GM12878 (cell line): ENCODE results near the gene CSTB. TPM values are rescaled to one million over a fixed set of nuclear protein-coding genes. Genes with fewer than 3 reads are reported as not detected.

ENCODE experiments used
- ATAC-seq: fragments of 200-7000 bp; cut with Tn5 transposase; 3 replicates; pipeline ENCODE4 v1.9.1; 2020; ENCODE audit warnings: mild to moderate bottlenecking, moderate library complexity
- BruUV-seq: library from RNA; stranded (reverse); fragments of 400-500 nt; replicated peaks from 2 replicates; lab custom pipeline; 2021; lab: Mats Ljungman, UMichigan
- CTCF ChIA-PET: fragments of 300-600 bp; sonication (Branson Sonifier 250); formaldehyde crosslinking; extraction: SDS; loops from one replicate; lab custom pipeline; 2021; ENCODE audit warnings: inconsistent platforms; lab: Yijun Ruan, JAX
- POLR2A ChIA-PET: fragments of 350-600 bp; formaldehyde crosslinking; extraction: SDS; loops from one replicate; lab custom pipeline; 2021; ENCODE audit warnings: inconsistent platforms; lab: Charles Lee
- RAD21 ChIA-PET: fragments of 300-600 bp; sonication (Branson Sonifier 250); formaldehyde crosslinking; loops from one replicate; lab custom pipeline; 2023; ENCODE audit warnings: antibody characterized with exemption; ENCODE audit not compliant: unreplicated experiment; lab: Charles Lee
- SMC1A ChIA-PET: fragments of 300-600 bp; sonication (Branson Sonifier 250); formaldehyde crosslinking; loops from one replicate; lab custom pipeline; 2023; ENCODE audit not compliant: unreplicated experiment, uncharacterized antibody; lab: Charles Lee
- DNase-seq: peaks from one replicate; pipeline ENCODE4 v3.0.0-alpha.2; 2011; ENCODE audit warnings: low read depth, low spot score
- FAIRE-seq: peaks from 3 replicates; lab custom pipeline; 2011; peaks lifted over from hg19 to GRCh38; lab: Jason Lieb, UNC
- H2AFZ ChIP-seq: 2 replicates; pipeline ENCODE4 v1.6.0; 2011; ENCODE audit warnings: low read depth, low read length, control low read depth; ENCODE audit not compliant: control insufficient read depth
- H3K27ac ChIP-seq: 2 replicates; pipeline ENCODE4 v1.5.1; 2011; ENCODE audit warnings: control low read depth; ENCODE audit not compliant: control insufficient read depth, insufficient read depth
- H3K27me3 ChIP-seq, 2 experiments: replicated peaks in 1 of 2; 2 replicates each; pipeline versions ENCODE4 v1.6.0 to v1.6.1; 2011; ENCODE audit warnings: low read length in 1 of 2; ENCODE audit not compliant: control insufficient read depth in 2 of 2, insufficient read depth in 2 of 2
- H3K36me3 ChIP-seq, 2 experiments: 2 replicates each; pipeline ENCODE4 v1.5.1; 2011; ENCODE audit warnings: low read length in 1 of 2; ENCODE audit not compliant: control insufficient read depth in 2 of 2, insufficient read depth in 2 of 2
- H3K4me1 ChIP-seq: 2 replicates; pipeline ENCODE4 v1.6.1; 2011; ENCODE audit warnings: mild to moderate bottlenecking, low read length, moderate library complexity, mixed read lengths; ENCODE audit not compliant: control insufficient read depth, insufficient read depth
- H3K4me2 ChIP-seq: 2 replicates; pipeline ENCODE4 v1.6.0; 2011; ENCODE audit warnings: control low read depth; ENCODE audit not compliant: control insufficient read depth, insufficient read depth
- H3K4me3 ChIP-seq: fragments of 200-600 bp; sonication (generic); 2 replicates; pipeline ENCODE4 v1.5.1; 2016
- H3K79me2 ChIP-seq: 2 replicates; pipeline ENCODE4 v1.6.0; 2011; ENCODE audit warnings: low read length; ENCODE audit not compliant: control insufficient read depth, insufficient read depth
- H3K9ac ChIP-seq: 2 replicates; pipeline ENCODE4 v1.8.0; 2011; ENCODE audit warnings: low read length, control low read depth, mixed read lengths; ENCODE audit not compliant: control insufficient read depth, insufficient read depth
- H3K9me3 ChIP-seq: replicated peaks from 3 replicates; pipeline ENCODE4 v1.5.1; 2011; ENCODE audit warnings: mild to moderate bottlenecking, low read length; ENCODE audit not compliant: control insufficient read depth, insufficient read depth
- H4K20me1 ChIP-seq: 2 replicates; pipeline ENCODE4 v1.6.0; 2011; ENCODE audit not compliant: control insufficient read depth, insufficient read depth
- CHD2 ChIP-seq: IDR thresholded peaks from 2 replicates; pipeline ENCODE4 v1.6.1; 2011; ENCODE audit warnings: low read depth, low read length, improper control_type of control experiment, borderline replicate concordance
- NR2C1 ChIP-seq: fragments of 450-650 bp; IDR thresholded peaks from 2 replicates; pipeline ENCODE4 v1.6.1; 2017; ENCODE audit warnings: antibody characterized with exemption, mild to moderate bottlenecking, moderate library complexity
- POLR2A ChIP-seq: IDR thresholded peaks from 2 replicates; pipeline ENCODE4 v1.6.1; 2011; ENCODE audit warnings: low read depth, mild to moderate bottlenecking, low read length
- POLR2AphosphoS5 ChIP-seq: IDR thresholded peaks from 2 replicates; pipeline ENCODE4 v1.6.1; 2011; ENCODE audit warnings: mild to moderate bottlenecking, low read length, inconsistent platforms
- TAF1 ChIP-seq: IDR thresholded peaks from 2 replicates; pipeline ENCODE4 v1.6.1; 2011; ENCODE audit warnings: mild to moderate bottlenecking, low read depth, low read length, borderline replicate concordance
- TARDBP ChIP-seq: IDR thresholded peaks from 2 replicates; pipeline ENCODE4 v1.6.1; 2016; ENCODE audit warnings: borderline replicate concordance
- WGBS: methylation state at CpG from one replicate; pipeline ENCODE4 v1.1.6; 2016; ENCODE audit warnings: low lambda C conversion rate; ENCODE audit not compliant: insufficient replicate concordance, insufficient coverage; ENCODE audit errors: missing lambda C conversion rate; 5-methylcytosine and 5-hydroxymethylcytosine counted together
- in situ Hi-C: fragments of 300-500 bp; cut with MboI; formaldehyde crosslinking; loops from 9 replicates; pipeline ENCODE4 v1.14.3; 2018; ENCODE audit warnings: mixed read lengths
- intact Hi-C: fragments of 100-400 bp; cut with micrococcal nuclease; formaldehyde crosslinking; loops from one replicate; pipeline ENCODE4 v1.14.2; 2022; ENCODE audit not compliant: unreplicated experiment
- polyA plus RNA-seq, 11 experiments: library from polyadenylated mRNA; depleted of rRNA in 4 of 11; unstranded in 6 of 11; stranded (reverse) in 5 of 11; fragments of >200 nt; fragmentation: Nextera tagmentation in 4 of 11; fragmentation: Illumina TruSeq in 1 of 11; extraction: Ambion mirVana in 4 of 11; extraction: Trizol in 1 of 11; gene quantifications; 1 replicate in 1 of 11; 2 replicates in 10 of 11; pipeline versions ENCODE4 v1.2.1 to v1.2.3, GENCODE V29; 2011 to 2016; ENCODE audit warnings: inconsistent platforms in 2 of 11, missing spikeins in 2 of 11, low read depth in 1 of 11
- total RNA-seq, 4 experiments: library from RNA; depleted of rRNA in 3 of 4; stranded (reverse); fragments of >200 nt in 3 of 4; fragmentation: Illumina TruSeq in 1 of 4; extraction: Trizol in 1 of 4; gene quantifications; 2 replicates each; pipeline versions ENCODE4 v1.2.1 to v1.2.3, GENCODE V29; 2013 to 2021

CSTB gene
- total and polyA plus RNA-seq, 10 of the 15 experiments (the other 5 are each of a cell fraction or from before 2014, with no cell fraction given), result 12.5 to 82.7 (median 41.9) TPM

DNA sequence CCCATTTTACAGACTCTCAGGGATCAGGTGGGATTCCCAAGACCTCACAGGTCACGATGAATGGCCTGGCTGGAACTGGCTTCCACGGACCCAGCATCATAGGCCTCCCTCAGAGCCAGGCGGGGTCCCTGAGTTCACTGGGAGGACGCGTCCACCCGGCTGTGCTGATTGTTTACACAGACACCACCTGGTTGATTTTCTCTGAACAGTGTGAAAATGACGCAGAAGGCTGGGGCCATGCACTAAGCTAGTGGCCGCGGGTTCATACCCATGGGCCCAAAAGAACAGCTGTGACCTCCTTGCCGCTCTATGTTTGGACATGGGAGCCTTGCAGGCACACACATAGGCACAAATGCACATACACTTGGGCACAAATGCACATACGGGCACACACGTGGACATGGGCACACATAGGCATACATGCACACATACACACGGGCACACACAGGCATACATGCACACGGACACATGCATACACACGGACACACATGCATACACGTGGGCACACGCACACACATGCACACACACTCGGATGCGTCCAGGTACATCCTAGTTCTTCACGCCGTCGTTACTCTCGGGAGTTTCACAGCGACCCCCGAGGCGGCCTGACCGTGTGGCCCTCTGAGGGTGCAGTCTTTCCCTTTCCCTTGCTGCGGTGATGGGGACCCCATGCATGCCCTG is 23.2 kb downstream of the CSTB start:
- TF ChIP-seq POLR2A, result peak; percentile 74
- TF ChIP-seq NR2C1, result no peak
- TF ChIP-seq POLR2AphosphoS5, result peak; percentile 34; the same call in 1 of the 2 replicates
- ATAC-seq, result no peak
- H3K79me2 ChIP-seq, result no peaks in the 10 kb centered on the region
- H3K4me3 ChIP-seq, result no peak overlapping the region
- no peak for DNase-seq
- H3K27me3 ChIP-seq, result no peaks in the 10 kb centered on the region
- no peak overlapping the region for H2AFZ ChIP-seq
- no peak overlapping the region for H3K9ac ChIP-seq
- H3K27ac ChIP-seq, result no peak overlapping the region
- H3K9me3 ChIP-seq, result no peaks in the 10 kb centered on the region
- POLR2A ChIA-PET, result no interaction called here
- RAD21 ChIA-PET, result no interaction called here
- in situ Hi-C loops, result no loop called here
- WGBS, result 95% methylated on average over 28 of the region's 28 CpGs
- no peaks in the 10 kb centered on the region for H4K20me1 ChIP-seq
- BruUV-seq, result no TSS peak
- no peak for FAIRE-seq
- H3K4me2 ChIP-seq, result no peak overlapping the region
- H3K36me3 ChIP-seq, result peaks cover 9 to 44% of the 10 kb centered on the region in 2 experiments; a peak in 3 of 4 replicates
- CTCF ChIA-PET, result no interaction called here
- no peaks in the 10 kb centered on the region for H3K4me1 ChIP-seq
- intact Hi-C loops, result no loop called here
- SMC1A ChIA-PET, result no interaction called here

- Histone ChIP-seq H3K27ac (no peak overlapping the region), H3K27me3 (no peaks in the 10 kb centered on the region), H3K4me3 (no peak overlapping the region), H3K4me2 (no peak overlapping the region), H3K36me3 (peaks cover 7 to 48% of the 10 kb centered on the region in 2 experiments; a peak in 3 of 4 replicates), H3K9me3 (no peaks in the 10 kb centered on the region), H3K4me1 (no peaks in the 10 kb centered on the region), H2AFZ (no peak overlapping the region), H3K79me2 (no peaks in the 10 kb centered on the region), H4K20me1 (no peaks in the 10 kb centered on the region), H3K9ac (no peak overlapping the region)
- ChIA-PET CTCF (no interaction called here), POLR2A (no interaction called here), RAD21 (no interaction called here), SMC1A (no interaction called here)
- ATAC-seq, result no peak
- FAIRE-seq, result no peak
- no TSS peak for BruUV-seq
- 94% methylated on average over 31 of the region's 31 CpGs for WGBS
- in situ Hi-C loops (no loop called here), intact Hi-C loops (no loop called here)
- no peak for DNase-seq
- TF ChIP-seq TAF1 (no peak), POLR2AphosphoS5 (no peak), TARDBP (no peak), CHD2 (no peak), POLR2A (peak; percentile 52; the same call in 1 of the 2 replicates)
Measured at GRCh38 chr21:43751955-43752591, 24.0 kb downstream of the CSTB start.
